ENCODE results near the gene AKAP13.

AKAP13 gene

DNA sequence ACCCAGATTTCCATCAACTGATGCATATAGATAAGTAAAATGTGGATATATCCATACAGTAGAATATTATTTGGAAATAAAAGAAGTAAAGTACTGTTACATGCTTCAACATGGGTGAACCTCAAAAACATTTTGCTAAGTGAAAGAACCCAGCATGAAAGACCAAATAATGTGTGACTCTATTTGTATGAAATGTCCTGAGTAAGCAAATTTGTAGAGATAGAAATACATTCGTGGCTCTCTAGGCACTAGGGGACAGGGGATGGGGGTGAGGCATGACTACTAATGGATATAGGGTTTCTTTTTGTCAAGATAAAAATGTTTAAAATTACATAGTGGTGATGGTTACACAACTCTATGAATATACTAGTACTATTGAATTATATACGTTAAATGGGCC, 250.6 kb downstream of the AKAP13 start:
- TF ChIP-seq, protein P1, sequence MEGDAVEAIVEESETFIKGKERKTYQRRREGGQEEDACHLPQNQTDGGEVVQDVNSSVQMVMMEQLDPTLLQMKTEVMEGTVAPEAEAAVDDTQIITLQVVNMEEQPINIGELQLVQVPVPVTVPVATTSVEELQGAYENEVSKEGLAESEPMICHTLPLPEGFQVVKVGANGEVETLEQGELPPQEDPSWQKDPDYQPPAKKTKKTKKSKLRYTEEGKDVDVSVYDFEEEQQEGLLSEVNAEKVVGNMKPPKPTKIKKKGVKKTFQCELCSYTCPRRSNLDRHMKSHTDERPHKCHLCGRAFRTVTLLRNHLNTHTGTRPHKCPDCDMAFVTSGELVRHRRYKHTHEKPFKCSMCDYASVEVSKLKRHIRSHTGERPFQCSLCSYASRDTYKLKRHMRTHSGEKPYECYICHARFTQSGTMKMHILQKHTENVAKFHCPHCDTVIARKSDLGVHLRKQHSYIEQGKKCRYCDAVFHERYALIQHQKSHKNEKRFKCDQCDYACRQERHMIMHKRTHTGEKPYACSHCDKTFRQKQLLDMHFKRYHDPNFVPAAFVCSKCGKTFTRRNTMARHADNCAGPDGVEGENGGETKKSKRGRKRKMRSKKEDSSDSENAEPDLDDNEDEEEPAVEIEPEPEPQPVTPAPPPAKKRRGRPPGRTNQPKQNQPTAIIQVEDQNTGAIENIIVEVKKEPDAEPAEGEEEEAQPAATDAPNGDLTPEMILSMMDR (IDR thresholded peaks at IDR 0.05) = no peak

DNA sequence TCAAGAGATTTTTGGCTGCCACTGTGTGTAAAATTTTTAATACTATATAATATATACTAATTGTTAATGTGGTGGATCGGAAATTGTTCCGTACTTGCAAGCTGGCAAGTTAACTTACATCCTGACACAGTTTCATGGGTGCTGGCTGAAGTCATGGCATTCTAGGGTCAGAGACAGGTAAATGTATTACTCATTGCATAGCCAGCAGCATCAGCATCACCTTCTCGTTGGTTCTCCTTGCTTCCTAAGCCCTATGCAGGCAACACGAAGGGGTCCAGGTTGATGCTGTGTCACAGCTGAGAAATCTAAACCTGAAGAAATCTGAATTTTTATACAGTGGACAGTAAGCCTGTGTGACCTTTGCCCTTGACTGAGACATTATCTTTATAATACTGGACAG, 251.6 kb downstream of the AKAP13 start:
- TF ChIP-seq, protein P1 (IDR thresholded peaks at IDR 0.05) = no peak

- TF ChIP-seq, protein P1 (IDR thresholded peaks at IDR 0.05) = no peak
Measured at GRCh38 chr15:85633859-85634258, 253.5 kb downstream of the AKAP13 start.

GRCh38 chr15:85636351-85636750, 255.9 kb downstream of the AKAP13 start:
- TF ChIP-seq, protein P1 (IDR thresholded peaks at IDR 0.05) = no peak

GRCh38 chr15:85639752-85640381, 259.5 kb downstream of the AKAP13 start:
- TF ChIP-seq, protein P1 (IDR thresholded peaks at IDR 0.05) = no peak

GRCh38 chr15:85642065-85642692, 261.8 kb downstream of the AKAP13 start:
- TF ChIP-seq, protein P1 (IDR thresholded peaks at IDR 0.05) = no peak

- TF ChIP-seq, protein P1 (IDR thresholded peaks at IDR 0.05) = no peak
Measured at GRCh38 chr15:85642693-85643066, 262.3 kb downstream of the AKAP13 start.
